ENCODE measurements around the gene MOB2. TPM values are rescaled to one million over a fixed set of nuclear protein-coding genes. Genes with fewer than 3 reads are reported as not detected.

The MOB2 gene
- total and polyA plus RNA-seq, 7 experiments from 2014 or later = 37.6 to 59.8 (median 51.2) TPM

GRCh38 chr11:1479006-1479677 lies 7.4 kb downstream of the MOB2 start:
- Histone ChIP-seq H3K9me3 (ENCODE audit: control insufficient read depth in 2 of 3, low read length in 3 of 3) (no peaks in the 10 kb centered on the region), H3K27ac (ENCODE audit: low read depth, low read length) (no peak overlapping the region), H3K4me1 (ENCODE audit: control insufficient read depth in 2 of 2, insufficient read depth in 2 of 2, low read length in 2 of 2) (no peaks in the 10 kb centered on the region), H3K36me3 (ENCODE audit: control insufficient read depth in 2 of 3, insufficient read depth in 3 of 3, low read length in 3 of 3) (peaks cover 8 to 83% (median 15%) of the 10 kb centered on the region in 3 experiments), H3K4me3 (ENCODE audit: low read length) (no peak overlapping the region), H3K27me3 (ENCODE audit: control insufficient read depth in 2 of 2, insufficient read depth in 2 of 2, low read length in 2 of 2) (no peaks in the 10 kb centered on the region)
- DNase-seq (no peak), ATAC-seq (no peak)
- intact Hi-C loops (cut with micrococcal nuclease) = no loop called here
- Mint-ChIP-seq H3K27ac (peak overlapping the region in 3 of 9 donors; percentile 32 to 45 (median 35)), H3K27me3 (no peaks in the 10 kb centered on the region), H3K4me3 (no peak overlapping the region), H3K4me1 (peaks cover 0 to 11% (median 4%) of the 10 kb centered on the region in 7 donors), H3K36me3 (peaks cover 0 to 32% (median 7%) of the 10 kb centered on the region in 5 donors), H3K9me3 (no peaks in the 10 kb centered on the region)
- POLR2A ChIA-PET = no interaction called here
- CTCF ChIA-PET = interaction anchor here (0.6 kb wide), 1 partner anchor 149 kb away, joined by 3 read pairs; no protein-coding TSS in a partner anchor

- intact Hi-C loops (cut with micrococcal nuclease) = no loop called here
- no peaks in the 10 kb centered on the region for H3K9me3 Mint-ChIP-seq
- H3K27me3 ChIP-seq (ENCODE audit: control insufficient read depth in 2 of 2, insufficient read depth in 2 of 2, low read length in 2 of 2) = no peaks in the 10 kb centered on the region
- H3K36me3 Mint-ChIP-seq = peaks cover 0 to 34% (median 9%) of the 10 kb centered on the region in 5 donors
- ATAC-seq (no peak), DNase-seq (no peak)
- POLR2A ChIA-PET = no interaction called here
- no peaks in the 10 kb centered on the region for H3K9me3 ChIP-seq (ENCODE audit: control insufficient read depth in 2 of 3, low read length in 3 of 3)
- no peak overlapping the region for H3K4me3 Mint-ChIP-seq
- no peaks in the 10 kb centered on the region for H3K4me1 ChIP-seq (ENCODE audit: control insufficient read depth in 2 of 2, insufficient read depth in 2 of 2, low read length in 2 of 2)
- peaks cover 0 to 11% (median 2%) of the 10 kb centered on the region in 7 donors for H3K4me1 Mint-ChIP-seq
- H3K27me3 Mint-ChIP-seq = no peaks in the 10 kb centered on the region
- CTCF ChIA-PET = no interaction called here
- H3K4me3 ChIP-seq (ENCODE audit: low read length) = no peak overlapping the region
- H3K36me3 ChIP-seq (ENCODE audit: control insufficient read depth in 2 of 3, insufficient read depth in 3 of 3, low read length in 3 of 3) = peaks cover 8 to 85% (median 15%) of the 10 kb centered on the region in 3 experiments
- H3K27ac ChIP-seq (ENCODE audit: low read depth, low read length) = no peak overlapping the region
- peak overlapping the region in 4 of 9 donors; percentile 32 to 45 (median 40) for H3K27ac Mint-ChIP-seq
These were observed 8.0 kb downstream of the MOB2 start for GRCh38 chr11:1478544-1478943.

GRCh38 chr11:1478011-1478410 lies 8.6 kb downstream of the MOB2 start:
- ATAC-seq = no peak
- H3K9me3 Mint-ChIP-seq = no peaks in the 10 kb centered on the region
- Histone ChIP-seq H3K27me3 (ENCODE audit: control insufficient read depth in 2 of 2, insufficient read depth in 2 of 2, low read length in 2 of 2) (no peaks in the 10 kb centered on the region), H3K36me3 (ENCODE audit: control insufficient read depth in 2 of 3, insufficient read depth in 3 of 3, low read length in 3 of 3) (peaks cover 8 to 88% (median 15%) of the 10 kb centered on the region in 3 experiments), H3K9me3 (ENCODE audit: control insufficient read depth in 2 of 3, low read length in 3 of 3) (no peaks in the 10 kb centered on the region), H3K4me1 (ENCODE audit: control insufficient read depth in 2 of 2, insufficient read depth in 2 of 2, low read length in 2 of 2) (no peaks in the 10 kb centered on the region), H3K4me3 (ENCODE audit: low read length) (no peak overlapping the region), H3K27ac (ENCODE audit: low read depth, low read length) (no peak overlapping the region)
- H3K4me3 Mint-ChIP-seq = no peak overlapping the region
- peaks cover 0 to 34% (median 9%) of the 10 kb centered on the region in 5 donors for H3K36me3 Mint-ChIP-seq
- intact Hi-C loops (cut with micrococcal nuclease) = no loop called here
- CTCF ChIA-PET = no interaction called here
- H3K27me3 Mint-ChIP-seq = no peaks in the 10 kb centered on the region
- POLR2A ChIA-PET = no interaction called here
- H3K27ac Mint-ChIP-seq = peak overlapping the region in 3 of 9 donors; percentile 11 to 72 (median 25)
- no peak for DNase-seq
- peaks cover 0 to 9% (median 0%) of the 10 kb centered on the region in 7 donors for H3K4me1 Mint-ChIP-seq

GRCh38 chr11:1476940-1477736 lies 9.4 kb downstream of the MOB2 start:
- H3K36me3 Mint-ChIP-seq = peaks cover 0 to 34% (median 9%) of the 10 kb centered on the region in 5 donors

GRCh38 chr11:1475841-1476240 lies 10.7 kb downstream of the MOB2 start:
- Mint-ChIP-seq H3K9me3 (no peaks in the 10 kb centered on the region), H3K4me3 (no peak overlapping the region), H3K36me3 (peaks cover 0 to 40% (median 9%) of the 10 kb centered on the region in 5 donors), H3K4me1 (peaks cover 0 to 6% (median 0%) of the 10 kb centered on the region in 7 donors), H3K27ac (no peak overlapping the region), H3K27me3 (no peaks in the 10 kb centered on the region)
- no peaks in the 10 kb centered on the region for H3K9me3 ChIP-seq (ENCODE audit: control insufficient read depth in 2 of 3, low read length in 3 of 3)
- no peak overlapping the region for H3K27ac ChIP-seq (ENCODE audit: low read depth, low read length)
- CTCF ChIA-PET = no interaction called here
- DNase-seq = no peak
- intact Hi-C loops (cut with micrococcal nuclease) = no loop called here
- no peak for ATAC-seq
- H3K4me1 ChIP-seq (ENCODE audit: control insufficient read depth in 2 of 2, insufficient read depth in 2 of 2, low read length in 2 of 2) = no peaks in the 10 kb centered on the region
- POLR2A ChIA-PET = no interaction called here
- H3K27me3 ChIP-seq (ENCODE audit: control insufficient read depth in 2 of 2, insufficient read depth in 2 of 2, low read length in 2 of 2) = no peaks in the 10 kb centered on the region
- no peak overlapping the region for H3K4me3 ChIP-seq (ENCODE audit: low read length)
- H3K36me3 ChIP-seq (ENCODE audit: control insufficient read depth in 2 of 3, insufficient read depth in 3 of 3, low read length in 3 of 3) = peaks cover 8 to 94% (median 15%) of the 10 kb centered on the region in 3 experiments

More at GRCh38 chr11:1476940-1477736, 9.4 kb downstream of the MOB2 start:
- H3K36me3 ChIP-seq (ENCODE audit: control insufficient read depth in 2 of 3, insufficient read depth in 3 of 3, low read length in 3 of 3) = peaks cover 8 to 90% (median 15%) of the 10 kb centered on the region in 3 experiments
- no peaks in the 10 kb centered on the region for H3K4me1 ChIP-seq (ENCODE audit: control insufficient read depth in 2 of 2, insufficient read depth in 2 of 2, low read length in 2 of 2)
- POLR2A ChIA-PET = no interaction called here
- Mint-ChIP-seq H3K27ac (no peak overlapping the region), H3K4me1 (peaks cover 0 to 6% (median 0%) of the 10 kb centered on the region in 7 donors), H3K27me3 (no peaks in the 10 kb centered on the region), H3K4me3 (no peak overlapping the region), H3K9me3 (no peaks in the 10 kb centered on the region)
- H3K9me3 ChIP-seq (ENCODE audit: control insufficient read depth in 2 of 3, low read length in 3 of 3) = no peaks in the 10 kb centered on the region
- H3K27ac ChIP-seq (ENCODE audit: low read depth, low read length) = no peak overlapping the region
- no peaks in the 10 kb centered on the region for H3K27me3 ChIP-seq (ENCODE audit: control insufficient read depth in 2 of 2, insufficient read depth in 2 of 2, low read length in 2 of 2)
- no peak for ATAC-seq
- no peak for DNase-seq
- CTCF ChIA-PET = no interaction called here
- intact Hi-C loops (cut with micrococcal nuclease) = no loop called here
- H3K4me3 ChIP-seq (ENCODE audit: low read length) = no peak overlapping the region

GRCh38 chr11:1473786-1474185 lies 12.8 kb downstream of the MOB2 start:
- Mint-ChIP-seq H3K9me3 (no peaks in the 10 kb centered on the region), H3K27ac (peak overlapping the region in 1 of 9 donors; percentile 33), H3K4me3 (no peak overlapping the region), H3K27me3 (no peaks in the 10 kb centered on the region), H3K4me1 (peaks cover 0 to 2% (median 0%) of the 10 kb centered on the region in 7 donors), H3K36me3 (peaks cover 0 to 40% (median 9%) of the 10 kb centered on the region in 5 donors)
- CTCF ChIA-PET = no interaction called here
- DNase-seq (no peak), ATAC-seq (no peak)
- no peaks in the 10 kb centered on the region for H3K4me1 ChIP-seq (ENCODE audit: control insufficient read depth in 2 of 2, insufficient read depth in 2 of 2, low read length in 2 of 2)
- no peak overlapping the region for H3K4me3 ChIP-seq (ENCODE audit: low read length)
- intact Hi-C loops (cut with micrococcal nuclease) = no loop called here
- no peaks in the 10 kb centered on the region for H3K27me3 ChIP-seq (ENCODE audit: control insufficient read depth in 2 of 2, insufficient read depth in 2 of 2, low read length in 2 of 2)
- no peaks in the 10 kb centered on the region for H3K9me3 ChIP-seq (ENCODE audit: control insufficient read depth in 2 of 3, low read length in 3 of 3)
- H3K36me3 ChIP-seq (ENCODE audit: control insufficient read depth in 2 of 3, insufficient read depth in 3 of 3, low read length in 3 of 3) = peaks cover 3 to 94% (median 14%) of the 10 kb centered on the region in 3 experiments
- no peak overlapping the region for H3K27ac ChIP-seq (ENCODE audit: low read depth, low read length)
- POLR2A ChIA-PET = no interaction called here
